ENCODE results near the gene ROR1. TPM values are rescaled to one million over a fixed set of nuclear protein-coding genes. Genes with fewer than 3 reads are reported as not detected.

The ROR1 gene
- total and polyA plus RNA-seq, 2 donors (not counting 1 experiment from before 2014, with no cell fraction given), result 14.5 to 16.5 TPM

DNA sequence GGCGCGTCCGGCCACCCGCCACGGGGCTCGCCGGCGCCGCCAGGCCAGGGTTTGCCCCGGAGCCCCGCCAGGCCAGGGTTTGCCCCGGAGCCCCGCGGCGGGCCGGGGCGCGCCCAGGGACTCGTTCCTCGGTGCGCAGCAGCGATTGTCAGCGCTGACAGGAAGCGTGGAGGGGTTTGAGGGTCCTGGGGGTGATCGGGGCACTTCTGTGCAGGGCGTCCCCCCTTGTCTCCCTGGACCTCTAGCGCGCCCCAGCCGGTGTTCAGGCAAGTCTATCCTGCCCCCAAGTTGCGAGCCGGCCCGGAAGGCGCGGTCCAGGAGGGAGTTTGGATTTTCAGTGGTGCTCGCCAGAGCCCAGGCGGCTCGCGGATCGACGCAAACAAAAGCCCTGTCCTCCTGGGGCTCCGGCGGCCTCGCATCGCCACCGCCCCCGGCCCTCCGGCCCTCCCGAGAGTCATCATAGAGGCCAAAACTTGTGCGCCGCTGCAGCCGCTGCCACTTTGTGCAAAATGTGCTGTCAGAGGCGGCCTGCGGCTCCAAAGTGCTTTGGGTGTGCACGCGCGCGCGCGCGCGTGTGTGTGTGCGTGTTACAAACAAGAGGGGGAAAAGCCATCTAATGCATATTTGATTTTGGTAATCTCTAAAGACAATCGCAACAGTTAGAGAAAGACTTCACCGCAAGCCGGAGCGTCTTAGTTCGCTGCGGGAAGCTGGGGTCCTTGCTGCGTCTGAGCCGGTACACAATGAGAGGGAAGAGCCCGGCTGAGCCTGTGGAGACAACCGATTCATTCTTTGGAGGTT is 1.0 kb downstream of the ROR1 start:
- Histone ChIP-seq H3K27me3 (ENCODE audit: control insufficient read depth, insufficient read depth, low read length) (no peaks in the 10 kb centered on the region), H3K4me2 (ENCODE audit: extremely low read depth, insufficient read depth, low read length) (peak overlapping the region; percentile 88)

DNA sequence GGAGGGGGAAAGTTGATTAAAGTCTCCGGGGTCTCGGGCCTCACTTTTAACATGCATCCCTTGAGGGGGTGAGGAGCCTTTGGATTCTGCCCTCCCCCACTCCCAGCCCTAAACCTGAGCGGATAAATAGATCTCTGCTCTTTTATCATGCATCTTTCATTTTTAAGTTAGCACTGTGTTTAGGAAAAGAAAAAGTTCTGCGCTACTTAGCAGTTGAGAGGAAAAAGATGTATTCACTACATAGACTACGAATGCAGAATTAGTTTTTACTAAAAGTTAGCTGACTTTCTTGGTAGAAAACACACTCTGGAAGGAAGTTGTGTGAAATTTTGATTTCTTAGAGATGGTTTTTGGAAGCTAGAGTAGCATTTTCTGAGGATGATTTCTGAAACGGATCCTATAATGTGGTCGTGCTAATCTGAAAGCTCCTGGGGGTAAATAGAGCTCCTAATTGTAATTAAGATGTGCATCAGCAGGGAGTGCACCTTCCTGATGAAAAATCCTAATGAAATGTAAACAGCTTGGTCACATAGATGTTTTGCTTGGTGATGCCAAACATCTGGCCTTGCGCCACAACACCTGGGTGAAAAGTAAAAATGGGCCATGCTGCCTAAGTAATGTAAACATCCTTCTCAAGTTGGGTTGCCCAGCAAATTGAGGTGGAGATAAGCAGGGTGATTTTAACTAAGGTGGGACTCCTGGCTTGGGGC is 1.8 kb downstream of the ROR1 start:
- H4K20me1 ChIP-seq (ENCODE audit: control insufficient read depth, extremely low read depth, insufficient read depth, low read length), result no peaks in the 10 kb centered on the region
- peak overlapping the region; percentile 88 for H3K4me2 ChIP-seq (ENCODE audit: extremely low read depth, insufficient read depth, low read length)
- peak overlapping the region; percentile 64 for H3K9ac ChIP-seq (ENCODE audit: insufficient read depth, low read length)
- TF ChIP-seq EZH2 (IDR thresholded peaks at IDR 0.05; ENCODE audit: low read length, missing control alignments), result no peak
- TF ChIP-seq, protein P1, sequence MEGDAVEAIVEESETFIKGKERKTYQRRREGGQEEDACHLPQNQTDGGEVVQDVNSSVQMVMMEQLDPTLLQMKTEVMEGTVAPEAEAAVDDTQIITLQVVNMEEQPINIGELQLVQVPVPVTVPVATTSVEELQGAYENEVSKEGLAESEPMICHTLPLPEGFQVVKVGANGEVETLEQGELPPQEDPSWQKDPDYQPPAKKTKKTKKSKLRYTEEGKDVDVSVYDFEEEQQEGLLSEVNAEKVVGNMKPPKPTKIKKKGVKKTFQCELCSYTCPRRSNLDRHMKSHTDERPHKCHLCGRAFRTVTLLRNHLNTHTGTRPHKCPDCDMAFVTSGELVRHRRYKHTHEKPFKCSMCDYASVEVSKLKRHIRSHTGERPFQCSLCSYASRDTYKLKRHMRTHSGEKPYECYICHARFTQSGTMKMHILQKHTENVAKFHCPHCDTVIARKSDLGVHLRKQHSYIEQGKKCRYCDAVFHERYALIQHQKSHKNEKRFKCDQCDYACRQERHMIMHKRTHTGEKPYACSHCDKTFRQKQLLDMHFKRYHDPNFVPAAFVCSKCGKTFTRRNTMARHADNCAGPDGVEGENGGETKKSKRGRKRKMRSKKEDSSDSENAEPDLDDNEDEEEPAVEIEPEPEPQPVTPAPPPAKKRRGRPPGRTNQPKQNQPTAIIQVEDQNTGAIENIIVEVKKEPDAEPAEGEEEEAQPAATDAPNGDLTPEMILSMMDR (conservative IDR thresholded peaks at IDR 0.05 in 1 of 2, IDR thresholded peaks at IDR 0.05 in 1 of 2; ENCODE audit: low read depth in 1 of 2, low read length in 2 of 2), result no peak
- peak overlapping the region; percentile 82 to 87 (median 84) for H3K4me3 ChIP-seq (replicated peaks in 1 of 4; ENCODE audit: control extremely low read depth in 1 of 4, insufficient read depth in 1 of 4, low read depth in 3 of 4, low read length in 4 of 4)
- peaks cover 8% of the 10 kb centered on the region for H3K79me2 ChIP-seq (ENCODE audit: control insufficient read depth, insufficient read depth, low read length)
- peak in 1 of 2 donors; percentile 33 for DNase-seq (ENCODE audit: low read depth in 2 of 2)
- H3K9me3 ChIP-seq (ENCODE audit: control insufficient read depth, insufficient read depth, low read depth, low read length), result no peaks in the 10 kb centered on the region
- H3K36me3 ChIP-seq (ENCODE audit: control insufficient read depth, insufficient read depth, low read length), result no peaks in the 10 kb centered on the region
- peaks cover 8% of the 10 kb centered on the region for H3K4me1 ChIP-seq (ENCODE audit: control insufficient read depth, extremely low read depth, insufficient read depth, low read length)
- H2AFZ ChIP-seq (ENCODE audit: low read length), result peak overlapping the region; percentile 67
- H3K27me3 ChIP-seq (ENCODE audit: control insufficient read depth, insufficient read depth, low read length), result no peaks in the 10 kb centered on the region
- H3K27ac ChIP-seq (ENCODE audit: insufficient read depth, low read length), result peak overlapping the region; percentile 46

More for the DNA sequence above, 1.0 kb downstream of the ROR1 start:
- Histone ChIP-seq H3K4me1 (ENCODE audit: control insufficient read depth, extremely low read depth, insufficient read depth, low read length) (peaks cover 5% of the 10 kb centered on the region), H3K36me3 (ENCODE audit: control insufficient read depth, insufficient read depth, low read length) (no peaks in the 10 kb centered on the region), H3K79me2 (ENCODE audit: control insufficient read depth, insufficient read depth, low read length) (peaks cover 8% of the 10 kb centered on the region), H3K9ac (ENCODE audit: insufficient read depth, low read length) (peak overlapping the region; percentile 64), H4K20me1 (ENCODE audit: control insufficient read depth, extremely low read depth, insufficient read depth, low read length) (no peaks in the 10 kb centered on the region), H3K9me3 (ENCODE audit: control insufficient read depth, insufficient read depth, low read depth, low read length) (no peaks in the 10 kb centered on the region), H3K27ac (ENCODE audit: insufficient read depth, low read length) (peak overlapping the region; percentile 46), H2AFZ (ENCODE audit: low read length) (peak overlapping the region; percentile 67), H3K4me3 (replicated peaks in 1 of 4; ENCODE audit: control extremely low read depth in 1 of 4, insufficient read depth in 1 of 4, low read depth in 3 of 4, low read length in 4 of 4) (peak overlapping the region; percentile 82 to 87 (median 84))
- TF ChIP-seq EZH2 (IDR thresholded peaks at IDR 0.05; ENCODE audit: low read length, missing control alignments), result no peak
- TF ChIP-seq, protein P1 (conservative IDR thresholded peaks at IDR 0.05 in 1 of 2, IDR thresholded peaks at IDR 0.05 in 1 of 2; ENCODE audit: low read depth in 1 of 2, low read length in 2 of 2), result no peak
- peak; percentile 59 to 62 for DNase-seq (ENCODE audit: low read depth in 2 of 2)

DNA sequence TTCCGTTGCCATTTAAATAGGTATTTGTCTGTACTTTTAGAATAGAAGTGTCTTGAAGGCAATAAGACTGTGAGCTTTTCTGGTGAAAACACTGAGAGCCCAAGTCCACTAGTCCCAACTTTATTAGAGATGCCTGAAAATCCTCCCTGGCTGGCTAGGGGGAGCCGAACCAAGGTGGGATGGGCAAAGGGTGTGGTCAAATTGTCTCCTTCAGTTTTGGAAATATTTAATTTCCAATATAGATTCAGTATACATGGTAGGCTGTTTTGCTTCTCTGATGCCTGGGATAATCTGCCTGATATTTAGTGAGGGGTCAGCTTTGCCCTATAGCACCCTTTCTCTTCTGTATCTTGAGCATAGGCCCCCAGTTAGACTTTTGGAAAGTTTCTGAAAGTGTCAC is 3.5 kb downstream of the ROR1 start:
- Histone ChIP-seq H3K9ac (ENCODE audit: insufficient read depth, low read length) (no peak overlapping the region), H3K36me3 (ENCODE audit: control insufficient read depth, insufficient read depth, low read length) (no peaks in the 10 kb centered on the region), H3K4me2 (ENCODE audit: extremely low read depth, insufficient read depth, low read length) (no peak overlapping the region), H3K4me3 (replicated peaks in 1 of 4; ENCODE audit: control extremely low read depth in 1 of 4, insufficient read depth in 1 of 4, low read depth in 3 of 4, low read length in 4 of 4) (peak overlapping the region in 1 of 4 experiments; percentile 87), H3K27ac (ENCODE audit: insufficient read depth, low read length) (no peak overlapping the region), H3K4me1 (ENCODE audit: control insufficient read depth, extremely low read depth, insufficient read depth, low read length) (peaks cover 8% of the 10 kb centered on the region), H4K20me1 (ENCODE audit: control insufficient read depth, extremely low read depth, insufficient read depth, low read length) (no peaks in the 10 kb centered on the region), H3K9me3 (ENCODE audit: control insufficient read depth, insufficient read depth, low read depth, low read length) (no peaks in the 10 kb centered on the region), H3K27me3 (ENCODE audit: control insufficient read depth, insufficient read depth, low read length) (no peaks in the 10 kb centered on the region), H3K79me2 (ENCODE audit: control insufficient read depth, insufficient read depth, low read length) (peaks cover 8% of the 10 kb centered on the region), H2AFZ (ENCODE audit: low read length) (no peak overlapping the region)
- TF ChIP-seq, protein P1 (conservative IDR thresholded peaks at IDR 0.05 in 1 of 2, IDR thresholded peaks at IDR 0.05 in 1 of 2; ENCODE audit: low read depth in 1 of 2, low read length in 2 of 2), result peak in 1 of 2 donors; percentile 29
- no peak for TF ChIP-seq EZH2 (IDR thresholded peaks at IDR 0.05; ENCODE audit: low read length, missing control alignments)
- no peak for DNase-seq (ENCODE audit: low read depth in 2 of 2)
